Measurements from ENCODE around the gene SYT7. TPM values are rescaled to one million over a fixed set of nuclear protein-coding genes. Genes with fewer than 3 reads are reported as not detected.

The SYT7 gene
- total and polyA plus RNA-seq, 3 donors from 2014 or later = 5.9 to 9.0 (median 8.7) TPM

DNA sequence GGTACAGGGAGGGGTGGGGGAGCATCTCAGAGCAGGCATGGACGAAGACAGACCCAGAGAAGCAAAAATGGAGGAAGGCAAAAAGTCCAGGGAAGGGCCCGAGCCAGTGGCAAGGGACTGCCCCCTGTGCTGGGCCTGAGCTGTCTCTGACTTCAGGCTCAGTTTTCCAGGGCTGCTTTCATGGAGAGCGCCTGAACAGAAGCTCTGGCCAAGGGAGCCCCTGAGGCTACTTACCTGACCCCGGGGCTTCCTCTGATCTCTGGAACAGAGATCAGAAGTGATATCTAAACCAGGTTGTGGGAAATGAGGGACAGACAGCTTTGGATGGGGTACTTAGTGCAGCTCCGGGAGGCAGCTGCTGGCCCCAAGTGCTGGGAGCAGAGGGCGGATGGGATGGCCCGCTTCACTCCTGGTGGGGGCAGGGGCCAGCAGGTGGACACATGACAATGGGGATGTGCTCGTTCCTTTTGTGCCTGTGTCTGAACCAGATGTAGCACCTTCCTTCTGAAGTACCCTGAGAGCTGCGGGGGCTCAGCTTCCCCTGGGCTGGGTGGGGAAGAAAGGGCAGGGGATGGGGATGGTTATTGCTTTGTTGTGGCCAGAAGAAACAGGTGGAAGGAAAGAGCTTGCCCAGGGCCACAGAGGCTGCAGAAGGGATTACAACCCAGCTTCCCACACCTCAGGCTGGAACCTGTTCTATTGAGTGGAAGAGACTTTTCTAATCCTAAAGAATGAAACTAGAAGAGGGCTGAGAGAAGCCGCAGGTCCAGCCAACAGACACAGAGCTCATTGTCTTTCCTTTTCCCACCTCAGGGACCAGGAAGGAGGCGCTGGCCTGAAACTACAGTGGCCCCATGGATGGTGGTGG, 66.6 kb downstream of the SYT7 start:
- no peak for DNase-seq
- H3K27me3 ChIP-seq = no peaks in the 10 kb centered on the region
- WGBS, 2 donors = 71 to 81% methylated on average over 11 of the region's 11 CpGs
- TF ChIP-seq, protein P1, sequence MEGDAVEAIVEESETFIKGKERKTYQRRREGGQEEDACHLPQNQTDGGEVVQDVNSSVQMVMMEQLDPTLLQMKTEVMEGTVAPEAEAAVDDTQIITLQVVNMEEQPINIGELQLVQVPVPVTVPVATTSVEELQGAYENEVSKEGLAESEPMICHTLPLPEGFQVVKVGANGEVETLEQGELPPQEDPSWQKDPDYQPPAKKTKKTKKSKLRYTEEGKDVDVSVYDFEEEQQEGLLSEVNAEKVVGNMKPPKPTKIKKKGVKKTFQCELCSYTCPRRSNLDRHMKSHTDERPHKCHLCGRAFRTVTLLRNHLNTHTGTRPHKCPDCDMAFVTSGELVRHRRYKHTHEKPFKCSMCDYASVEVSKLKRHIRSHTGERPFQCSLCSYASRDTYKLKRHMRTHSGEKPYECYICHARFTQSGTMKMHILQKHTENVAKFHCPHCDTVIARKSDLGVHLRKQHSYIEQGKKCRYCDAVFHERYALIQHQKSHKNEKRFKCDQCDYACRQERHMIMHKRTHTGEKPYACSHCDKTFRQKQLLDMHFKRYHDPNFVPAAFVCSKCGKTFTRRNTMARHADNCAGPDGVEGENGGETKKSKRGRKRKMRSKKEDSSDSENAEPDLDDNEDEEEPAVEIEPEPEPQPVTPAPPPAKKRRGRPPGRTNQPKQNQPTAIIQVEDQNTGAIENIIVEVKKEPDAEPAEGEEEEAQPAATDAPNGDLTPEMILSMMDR (IDR thresholded peaks at IDR 0.05) = no peak
- peaks cover 5% of the 10 kb centered on the region for H3K4me1 ChIP-seq
- no peaks in the 10 kb centered on the region for H3K9me3 ChIP-seq
- intact Hi-C loops (cut with DNase I; ENCODE audit: low total_unique reads) = loop anchor here (10.0 kb wide), 1 partner anchor 69 kb away; no protein-coding TSS in a partner anchor
- no peak overlapping the region for H3K27ac ChIP-seq
- H3K36me3 ChIP-seq (ENCODE audit: low read depth, missing control alignments) = no peaks in the 10 kb centered on the region
- no peak overlapping the region for H3K4me3 ChIP-seq

DNA sequence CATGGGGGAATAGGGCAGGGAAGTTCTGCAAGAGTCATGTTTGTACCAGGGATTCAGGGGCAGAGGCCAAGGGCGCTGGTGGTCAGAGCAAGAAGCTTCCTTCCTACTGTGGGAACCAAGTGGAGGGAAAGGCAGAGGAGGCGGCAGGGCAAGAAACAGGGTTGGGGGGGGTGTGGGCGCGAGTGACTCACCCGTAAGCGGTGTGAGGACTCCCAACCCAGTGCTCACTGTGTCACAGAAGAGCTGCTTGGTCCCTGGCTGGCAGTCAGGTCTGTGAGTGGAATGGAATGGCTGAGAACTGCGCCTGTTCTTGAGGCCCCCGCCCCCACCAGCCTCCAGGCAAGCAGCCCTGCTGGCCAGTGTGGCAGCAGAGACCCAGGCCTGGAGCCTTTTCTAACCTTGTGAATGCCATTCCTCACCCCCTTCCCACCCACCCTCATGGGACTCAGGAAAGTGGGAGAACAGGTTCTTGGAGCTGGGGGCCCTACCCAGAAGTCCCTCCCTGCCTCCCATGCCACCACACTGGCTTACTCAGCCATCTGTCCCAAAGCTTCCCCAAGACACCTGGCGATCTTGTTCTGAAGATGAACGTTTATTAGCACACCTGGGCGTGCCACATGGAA, 67.6 kb downstream of the SYT7 start:
- TF ChIP-seq, protein P1 (IDR thresholded peaks at IDR 0.05) = no peak
- no peak for TF ChIP-seq POLR2A (IDR thresholded peaks at IDR 0.05)
- no peak for DNase-seq
- intact Hi-C loops (cut with DNase I; ENCODE audit: low total_unique reads) = loop anchor here (10.0 kb wide), 1 partner anchor 68 kb away; no protein-coding TSS in a partner anchor
- Histone ChIP-seq H3K4me1 (peaks cover 5% of the 10 kb centered on the region), H3K9me3 (no peaks in the 10 kb centered on the region), H3K36me3 (ENCODE audit: low read depth, missing control alignments) (no peaks in the 10 kb centered on the region), H3K27me3 (no peaks in the 10 kb centered on the region), H3K27ac (no peak overlapping the region), H3K4me3 (no peak overlapping the region)
- WGBS, 2 donors = 86 to 90% methylated on average over 11 of the region's 11 CpGs

- intact Hi-C loops (cut with DNase I; ENCODE audit: low total_unique reads) = loop anchor here (10.0 kb wide), 1 partner anchor 68 kb away; no protein-coding TSS in a partner anchor
- Histone ChIP-seq H3K9me3 (no peaks in the 10 kb centered on the region), H3K36me3 (ENCODE audit: low read depth, missing control alignments) (no peaks in the 10 kb centered on the region), H3K27me3 (no peaks in the 10 kb centered on the region), H3K4me1 (peaks cover 5% of the 10 kb centered on the region), H3K27ac (no peak overlapping the region), H3K4me3 (no peak overlapping the region)
- DNase-seq = no peak
- WGBS, 2 donors = 75 to 90% methylated on average over 4 of the region's 4 CpGs
- no peak for TF ChIP-seq POLR2A (IDR thresholded peaks at IDR 0.05)
- TF ChIP-seq, protein P1 (IDR thresholded peaks at IDR 0.05) = no peak
These were observed 68.4 kb downstream of the SYT7 start for GRCh38 chr11:61512435-61512834.

GRCh38 chr11:61511383-61511782, 69.5 kb downstream of the SYT7 start:
- no peak overlapping the region for H3K27ac ChIP-seq
- DNase-seq = no peak
- intact Hi-C loops (cut with DNase I; ENCODE audit: low total_unique reads) = loop anchor here (10.0 kb wide), 1 partner anchor 67 kb away; no protein-coding TSS in a partner anchor
- H3K9me3 ChIP-seq = no peaks in the 10 kb centered on the region
- H3K36me3 ChIP-seq (ENCODE audit: low read depth, missing control alignments) = no peaks in the 10 kb centered on the region
- H3K4me3 ChIP-seq = no peak overlapping the region
- H3K27me3 ChIP-seq = no peaks in the 10 kb centered on the region
- peaks cover 5% of the 10 kb centered on the region for H3K4me1 ChIP-seq
- WGBS, 2 donors = 36 to 76% methylated on average over 3 of the region's 3 CpGs
- TF ChIP-seq, protein P1 (IDR thresholded peaks at IDR 0.05) = no peak
- no peak for TF ChIP-seq POLR2A (IDR thresholded peaks at IDR 0.05)

Data from testis (tissue), 3 donors.